ENCODE measurements around the gene MNX1.
A peak's percentile ranks its signal among the peaks of the same experiment; 100 is the strongest.

The MNX1 gene

GRCh38 chr7:157004521-157005455 lies 5.7 kb downstream of the MNX1 start:
- TF ChIP-seq CTCF (conservative IDR thresholded peaks at IDR 0.05; ENCODE audit: low read length): no peak
- DNase-seq (ENCODE audit: low read depth): no peak
- no peak overlapping the region for H3K4me3 ChIP-seq (ENCODE audit: low read length)

GRCh38 chr7:157003756-157004520 lies 6.5 kb downstream of the MNX1 start:
- no peak overlapping the region for H3K4me3 ChIP-seq (ENCODE audit: low read length)
- DNase-seq (ENCODE audit: low read depth): peak; percentile 50
- TF ChIP-seq CTCF (conservative IDR thresholded peaks at IDR 0.05; ENCODE audit: low read length): no peak

GRCh38 chr7:157003445-157003755 lies 7.1 kb downstream of the MNX1 start:
- no peak for DNase-seq (ENCODE audit: low read depth)
- no peak for TF ChIP-seq CTCF (conservative IDR thresholded peaks at IDR 0.05; ENCODE audit: low read length)
- H3K4me3 ChIP-seq (ENCODE audit: low read length): no peak overlapping the region

GRCh38 chr7:157002819-157003421 lies 7.5 kb downstream of the MNX1 start:
- TF ChIP-seq CTCF (conservative IDR thresholded peaks at IDR 0.05; ENCODE audit: low read length): no peak
- H3K4me3 ChIP-seq (ENCODE audit: low read length): no peak overlapping the region
- no peak for DNase-seq (ENCODE audit: low read depth)

GRCh38 chr7:157001920-157002818 lies 8.3 kb downstream of the MNX1 start:
- TF ChIP-seq CTCF (conservative IDR thresholded peaks at IDR 0.05; ENCODE audit: low read length): no peak

GRCh38 chr7:157000741-157001653 lies 9.5 kb downstream of the MNX1 start:
- TF ChIP-seq CTCF (conservative IDR thresholded peaks at IDR 0.05; ENCODE audit: low read length): no peak
- peak overlapping the region; percentile 10 for H3K4me3 ChIP-seq (ENCODE audit: low read length)
- no peak for DNase-seq (ENCODE audit: low read depth)

More at GRCh38 chr7:157001920-157002818, 8.3 kb downstream of the MNX1 start:
- DNase-seq (ENCODE audit: low read depth): no peak
- no peak overlapping the region for H3K4me3 ChIP-seq (ENCODE audit: low read length)
